Heart left ventricle (tissue), 13 donors: ENCODE data around the gene IGFBP2.

Experiments
- POLR2A ChIP-seq, 2 donors: fragments of 450-650 bp; IDR thresholded peaks; one replicate each; pipeline ENCODE4 v1.6.1; 2017; ENCODE audit warnings: antibody characterized with exemption in 2 of 2, mild to moderate bottlenecking in 2 of 2, moderate library complexity in 2 of 2
- TF ChIP-seq, protein P1 (sequence below), 12 donors: fragments of 200-600 bp; sonication (generic) in 4 of 12; IDR thresholded peaks; one replicate each; pipeline versions ENCODE4 v1.5.0 to v1.8.0; 2018 to 2022; ENCODE audit warnings: antibody characterized with exemption in 12 of 12, mild to moderate bottlenecking in 5 of 12
- donor health status: ischemic (EF 13 %, LVEDD 7.1; RV severe dilation, severe dysfunction).
- donor health status: DM: no; HTN: yes; CAD: no.
- donor health status: DM: no; HTN: no; CAD: no.
- donor health status: ischemic (EF 25% LVEDD 6.9; RV normal size, moderate dysfunction).
- donor health status: ischemic (EF 25% LVEDD 5.7; RV mildly dilated, moderate dysfunction).
- donor health status: ischemic (EF 35%, LVEDD 5.7; RV mildly dilated, moderate dysfunction).
- donor health status: nonischemic (EF 11% LVEDD 7.7; RV severe dilation, severe dysfunction).
- donor health status: DM: yes; HTN: yes; CAD: no.
- donor health status: PGD.
- donor health status: ischemic (EF 29% LVEDD 5.4; RV normal size, mild dysfunction).
- donor health status: nonischemic (EF 23%, LVEDD 6.1; RV moderate dilation, normal function).

GRCh38 chr2:216677439-216678097 lies 44.3 kb downstream of the IGFBP2 start:
- TF ChIP-seq, protein P1, sequence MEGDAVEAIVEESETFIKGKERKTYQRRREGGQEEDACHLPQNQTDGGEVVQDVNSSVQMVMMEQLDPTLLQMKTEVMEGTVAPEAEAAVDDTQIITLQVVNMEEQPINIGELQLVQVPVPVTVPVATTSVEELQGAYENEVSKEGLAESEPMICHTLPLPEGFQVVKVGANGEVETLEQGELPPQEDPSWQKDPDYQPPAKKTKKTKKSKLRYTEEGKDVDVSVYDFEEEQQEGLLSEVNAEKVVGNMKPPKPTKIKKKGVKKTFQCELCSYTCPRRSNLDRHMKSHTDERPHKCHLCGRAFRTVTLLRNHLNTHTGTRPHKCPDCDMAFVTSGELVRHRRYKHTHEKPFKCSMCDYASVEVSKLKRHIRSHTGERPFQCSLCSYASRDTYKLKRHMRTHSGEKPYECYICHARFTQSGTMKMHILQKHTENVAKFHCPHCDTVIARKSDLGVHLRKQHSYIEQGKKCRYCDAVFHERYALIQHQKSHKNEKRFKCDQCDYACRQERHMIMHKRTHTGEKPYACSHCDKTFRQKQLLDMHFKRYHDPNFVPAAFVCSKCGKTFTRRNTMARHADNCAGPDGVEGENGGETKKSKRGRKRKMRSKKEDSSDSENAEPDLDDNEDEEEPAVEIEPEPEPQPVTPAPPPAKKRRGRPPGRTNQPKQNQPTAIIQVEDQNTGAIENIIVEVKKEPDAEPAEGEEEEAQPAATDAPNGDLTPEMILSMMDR (IDR thresholded peaks at IDR 0.05): no peak
- TF ChIP-seq POLR2A (IDR thresholded peaks at IDR 0.05): no peak
